ACHN (cell line): ENCODE results near the gene GUCA2B.

ENCODE experiments used
- DNase-seq: peaks from one replicate; pipeline ENCODE4 v3.0.0-alpha.2; 2015
- in situ Hi-C: cut with HindIII; loops from 2 replicates; pipeline ENCODE4 v1.10.0; 2017; ENCODE audit warnings: low sequenced_read_pairs, low pct_ligation_motif_present, low pct_unique_long_range_greater_than_20kb

Gene GUCA2B

GRCh38 chr1:42178249-42178648 lies 25.0 kb downstream of the GUCA2B start:
- in situ Hi-C loops = no loop called here
- DNase-seq = no peak

GRCh38 chr1:42179275-42179674 lies 26.1 kb downstream of the GUCA2B start:
- DNase-seq = no peak

DNA sequence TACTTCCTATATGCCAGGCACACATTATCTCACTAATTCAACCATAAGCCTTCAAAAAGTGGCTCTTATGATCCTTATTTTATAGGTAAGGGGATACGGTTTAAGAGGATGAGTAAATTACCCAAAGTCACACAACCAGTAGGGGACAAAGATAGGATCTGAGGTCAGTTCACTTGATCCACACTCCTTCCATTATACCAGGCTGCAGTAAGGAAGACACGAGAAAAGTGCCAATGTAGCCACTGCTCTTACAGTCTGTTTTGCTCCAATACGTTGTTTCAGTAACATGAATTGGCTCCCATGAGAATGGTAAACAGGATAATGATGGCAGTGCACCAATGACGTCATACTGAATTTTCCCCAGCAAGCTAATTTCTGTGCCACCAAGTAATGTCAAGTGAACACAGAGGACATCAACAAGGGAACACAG lies 26.7 kb downstream of the GUCA2B start:
- in situ Hi-C loops = no loop called here
- DNase-seq = no peak

More at GRCh38 chr1:42179275-42179674, 26.1 kb downstream of the GUCA2B start:
- in situ Hi-C loops = no loop called here

DNA sequence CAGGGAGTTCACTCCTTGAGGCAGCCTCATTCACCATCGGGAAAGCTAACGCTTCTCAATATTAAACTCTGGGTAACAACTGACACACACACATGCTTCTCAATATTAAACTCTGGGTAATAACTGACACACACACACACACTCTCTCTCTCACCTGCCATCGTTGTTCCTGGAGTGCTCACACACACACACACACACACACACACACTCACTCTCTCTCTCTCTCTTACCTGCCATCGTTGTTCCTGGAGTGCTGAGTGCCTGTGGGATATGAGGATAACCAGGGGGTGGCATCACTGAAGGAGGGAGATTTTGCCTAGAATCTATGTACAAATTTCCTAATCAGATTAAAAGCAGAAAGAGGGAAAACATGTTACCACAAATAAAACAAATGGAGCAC lies 28.5 kb downstream of the GUCA2B start:
- in situ Hi-C loops = no loop called here
- no peak for DNase-seq

DNA sequence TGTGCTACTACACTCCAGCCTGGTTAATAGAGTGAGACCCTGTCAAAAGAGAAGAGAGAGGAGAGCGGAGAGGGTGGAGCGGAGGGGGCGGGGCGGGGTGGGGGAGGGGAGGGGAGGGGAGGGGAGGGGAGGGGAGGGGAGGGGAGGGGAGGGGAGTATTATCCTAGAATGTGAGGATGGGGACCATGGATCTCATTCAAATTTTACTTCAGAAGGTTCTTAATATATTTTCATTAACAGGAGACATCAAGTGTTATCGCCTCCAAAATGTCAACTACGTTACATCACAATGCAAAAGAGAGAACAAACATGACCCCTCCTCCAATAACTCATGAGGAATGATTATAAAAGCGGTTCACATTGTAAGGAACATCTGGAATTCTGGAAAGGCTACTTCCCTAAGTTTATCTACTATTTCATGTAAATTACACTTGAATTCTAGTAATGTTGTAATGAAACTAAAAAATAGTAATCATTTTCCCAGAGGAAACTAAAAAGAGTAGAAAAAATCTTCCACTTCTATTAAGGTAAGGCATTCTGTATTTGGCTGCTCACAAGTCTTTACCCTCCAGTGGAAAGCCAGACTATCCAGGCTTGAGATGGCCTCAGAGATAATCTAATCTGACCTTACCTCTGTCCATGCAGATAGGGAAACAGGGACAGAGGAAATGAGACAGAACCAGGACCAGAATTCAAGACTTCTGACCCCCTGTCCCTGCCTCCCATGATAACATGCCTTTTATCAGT lies 30.2 kb downstream of the GUCA2B start:
- in situ Hi-C loops = no loop called here
- DNase-seq = no peak

DNA sequence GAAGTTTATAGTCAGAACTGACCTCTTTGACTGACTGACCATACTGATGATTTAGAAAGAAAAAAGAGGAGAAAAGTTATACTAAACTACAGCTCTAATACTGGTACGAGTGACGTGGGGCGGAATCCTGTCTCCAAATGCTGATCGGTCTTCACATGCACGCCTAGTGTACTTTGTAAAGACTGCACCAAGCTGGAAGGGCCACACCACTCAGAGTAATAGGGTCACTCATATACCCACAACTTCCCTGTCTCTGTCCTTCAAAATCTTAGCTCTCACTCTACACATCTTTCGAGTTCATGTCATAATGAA lies 30.7 kb downstream of the GUCA2B start:
- in situ Hi-C loops = no loop called here
- no peak for DNase-seq

DNA sequence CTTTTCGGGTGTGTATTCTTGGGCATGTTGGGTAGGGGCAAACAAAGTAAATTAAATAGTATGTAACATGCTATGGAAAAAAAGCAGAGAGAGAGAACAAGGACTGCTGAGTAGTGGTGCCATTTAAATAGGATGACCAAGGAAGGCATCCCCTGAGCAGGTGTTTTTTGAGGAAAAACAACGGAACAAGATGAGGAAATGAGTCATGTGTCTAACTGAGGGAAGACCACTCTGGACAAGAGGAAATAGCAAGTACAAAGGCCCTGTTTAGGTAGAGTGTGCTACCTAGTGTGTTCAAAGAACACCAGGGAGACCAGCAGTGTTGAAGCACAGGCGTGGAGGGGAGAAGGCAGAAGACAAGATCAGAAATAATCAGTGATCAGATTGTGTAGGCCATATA lies 31.4 kb downstream of the GUCA2B start:
- no peak for DNase-seq
- in situ Hi-C loops = no loop called here

DNA sequence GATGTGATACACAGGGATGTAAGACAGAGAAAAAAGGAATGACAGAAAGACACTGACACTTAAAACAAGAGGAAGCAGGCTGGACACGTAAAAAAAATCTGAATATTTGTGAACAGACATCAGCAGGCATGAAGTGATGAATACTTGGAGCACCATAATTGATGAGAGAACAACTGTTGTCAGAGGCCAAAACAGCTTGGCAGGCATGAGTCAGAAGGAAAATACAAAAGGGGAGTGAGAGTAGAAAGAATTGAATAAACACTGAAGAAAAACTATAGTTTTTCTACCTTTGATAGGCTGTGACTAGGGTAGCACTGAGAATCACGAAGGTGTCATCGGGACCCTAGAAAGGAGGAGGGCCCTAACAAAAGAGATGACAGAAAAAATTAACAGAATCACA lies 32.9 kb downstream of the GUCA2B start:
- no peak for DNase-seq
- in situ Hi-C loops = no loop called here

DNA sequence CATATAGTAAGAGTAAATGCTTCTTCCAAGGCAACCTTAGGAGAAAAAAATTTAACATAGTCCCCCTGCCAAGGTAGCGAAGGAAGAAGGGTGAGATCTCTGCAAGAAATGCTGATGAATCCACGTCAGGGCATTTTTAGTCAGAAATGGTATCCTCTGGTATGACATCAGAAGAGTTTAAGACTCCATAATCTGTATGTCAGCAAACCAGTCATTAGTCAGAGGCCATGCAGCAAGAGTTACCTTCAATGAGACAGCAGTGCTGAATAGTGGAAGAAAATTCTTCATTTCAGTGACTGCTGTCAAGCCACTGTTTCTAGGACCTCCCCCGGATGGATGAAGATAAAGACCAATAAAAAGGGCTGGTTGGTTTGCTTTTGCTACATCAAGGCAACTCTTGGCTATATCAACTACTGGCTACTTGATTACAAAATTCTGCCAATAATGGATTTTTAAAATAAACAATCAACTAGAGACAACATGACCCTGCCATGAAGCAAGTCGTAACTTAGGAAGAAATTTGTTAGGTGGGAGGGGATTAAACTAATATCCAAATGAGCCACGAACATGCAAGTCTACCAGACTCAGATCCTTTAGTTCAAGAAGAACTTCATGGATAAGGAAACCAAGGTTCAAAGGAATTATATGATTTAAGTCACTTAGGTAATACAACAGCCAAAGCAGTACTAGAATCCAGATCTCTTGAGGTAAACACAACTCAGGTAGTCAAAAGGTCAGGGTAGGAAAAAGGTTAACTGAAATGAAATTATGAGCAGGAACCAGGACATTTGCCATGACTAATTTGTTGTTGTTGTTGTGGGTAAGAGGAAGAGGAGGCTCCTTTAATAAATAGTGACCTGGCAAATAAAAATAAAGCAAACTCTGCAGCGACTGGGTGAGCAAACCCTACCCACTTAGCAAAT lies 37.0 kb downstream of the GUCA2B start:
- in situ Hi-C loops = no loop called here
- DNase-seq = no peak

GRCh38 chr1:42191319-42191718 lies 38.1 kb downstream of the GUCA2B start:
- in situ Hi-C loops = no loop called here
- no peak for DNase-seq

DNA sequence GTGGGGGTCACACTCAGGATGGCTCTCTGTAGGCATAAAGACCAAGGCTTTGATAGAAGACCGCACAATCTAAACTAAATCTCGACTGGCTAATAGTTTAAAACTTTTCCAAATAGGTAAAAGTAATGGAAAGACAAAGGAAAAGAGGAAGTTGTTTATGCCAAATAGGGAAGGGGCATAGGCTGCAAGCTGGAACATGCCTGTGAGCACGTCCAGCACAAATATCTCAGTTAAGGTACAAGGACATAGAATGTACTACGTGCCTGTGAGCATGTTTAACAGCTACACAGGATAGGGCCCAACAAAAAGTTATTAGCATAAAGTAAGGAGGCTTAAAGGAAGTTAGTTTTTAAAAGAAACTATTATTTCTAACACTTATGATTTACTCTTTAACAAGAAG lies 38.9 kb downstream of the GUCA2B start:
- no peak for DNase-seq
- in situ Hi-C loops = no loop called here

DNA sequence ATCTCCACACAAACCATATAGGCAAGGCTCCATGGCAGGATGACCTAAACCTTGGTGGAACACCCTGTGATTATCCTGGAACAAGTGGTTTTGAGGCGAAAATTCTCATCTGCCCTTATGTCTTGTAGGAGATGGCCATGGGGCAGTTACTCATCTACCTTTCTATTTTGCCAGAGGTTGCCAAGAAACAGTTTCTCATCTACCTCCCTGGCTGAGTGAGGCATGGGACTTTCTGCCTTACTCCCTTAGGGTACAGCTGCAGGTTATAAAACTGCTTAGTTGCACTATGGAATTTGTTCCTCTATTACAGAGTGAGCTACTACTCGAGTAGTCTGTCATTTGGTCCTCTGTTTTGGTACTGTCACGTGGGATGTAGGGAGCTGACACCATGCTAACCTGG lies 42.6 kb downstream of the GUCA2B start:
- in situ Hi-C loops = no loop called here
- no peak for DNase-seq

GRCh38 chr1:42198251-42198650 lies 45.0 kb downstream of the GUCA2B start:
- no peak for DNase-seq
- in situ Hi-C loops = no loop called here

DNA sequence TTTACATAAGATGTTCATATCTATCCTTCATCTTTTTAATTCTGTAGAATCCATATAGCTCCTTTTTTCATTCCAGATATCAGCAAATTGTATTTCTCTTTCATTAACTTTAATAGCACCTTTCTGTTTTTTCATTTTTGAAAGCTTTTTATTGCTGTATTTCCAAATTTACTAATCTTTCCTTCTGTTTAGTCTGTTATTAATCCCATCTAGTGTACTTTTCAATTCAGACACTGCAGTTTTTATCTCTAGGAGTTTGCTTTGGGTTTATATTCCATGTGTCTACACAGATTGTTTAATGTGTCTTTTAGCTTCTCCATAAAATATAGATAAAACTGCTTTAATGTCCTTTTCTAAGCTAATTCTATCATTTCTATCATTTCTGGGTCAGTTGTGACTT lies 48.8 kb downstream of the GUCA2B start:
- no peak for DNase-seq
- in situ Hi-C loops = no loop called here
